ENCODE results near the gene MUC15. TPM values are rescaled to one million over a fixed set of nuclear protein-coding genes. Genes with fewer than 3 reads are reported as not detected.

The MUC15 gene
- total RNA-seq, 1 donor from 2014 or later = not detected

DNA sequence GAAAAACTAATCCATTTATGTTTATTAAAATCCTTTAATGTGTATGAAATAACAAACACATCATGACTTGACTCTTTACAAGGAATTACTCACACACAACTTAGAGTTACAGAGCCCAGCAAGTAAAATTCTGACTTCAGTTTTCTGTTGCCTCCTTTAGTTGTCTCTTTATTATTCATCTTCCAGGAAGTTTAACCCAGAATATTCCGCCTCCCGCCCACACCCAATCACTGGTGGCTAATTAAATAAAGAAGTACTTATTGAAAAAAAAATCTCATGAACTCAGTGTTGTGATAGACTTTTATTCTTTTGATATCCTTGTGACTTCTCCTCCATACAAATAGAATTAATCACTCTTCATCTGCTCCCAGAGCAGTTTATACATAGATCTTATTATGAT, 61.9 kb downstream of the MUC15 start:
- Histone ChIP-seq H3K9me3 (ENCODE audit: control insufficient read depth in 3 of 3, low read length in 3 of 3) (no peaks in the 10 kb centered on the region), H3K36me3 (ENCODE audit: control insufficient read depth in 3 of 3, insufficient read depth in 3 of 3, low read length in 3 of 3) (no peaks in the 10 kb centered on the region), H3K4me3 (ENCODE audit: low read length in 3 of 3) (no peak overlapping the region), H3K27me3 (ENCODE audit: control insufficient read depth in 3 of 3, insufficient read depth in 3 of 3, low read length in 3 of 3) (no peaks in the 10 kb centered on the region), H3K27ac (ENCODE audit: low read depth, low read length) (no peak overlapping the region), H3K9ac (ENCODE audit: low read depth in 1 of 3, low read length in 3 of 3) (no peak overlapping the region), H3K4me1 (ENCODE audit: control insufficient read depth in 3 of 3, insufficient read depth in 3 of 3, low read length in 3 of 3) (no peaks in the 10 kb centered on the region)

Other genes with a start within 250 kb of the MUC15 start
- under 0.01 TPM for gene ANO3, start 240.1 kb downstream of the MUC15 start, total RNA-seq
- gene SLC5A12, start 149.8 kb upstream of the MUC15 start, total RNA-seq = not detected